Lung (tissue), 12 donors: ENCODE data around the gene SRCIN1. TPM values are rescaled to one million over a fixed set of nuclear protein-coding genes. Genes with fewer than 3 reads are reported as not detected.

Experiments
- ATAC-seq: fragments of 200-7000 bp; cut with Tn5 transposase; one replicate; pipeline ENCODE4 v1.9.1; 2020; ENCODE audit warnings: moderate number of reproducible peaks; ENCODE audit not compliant: insufficient read depth, low FRiP score
- DNase-seq, 3 donors: peaks; one replicate each; pipeline ENCODE4 v3.0.0-alpha.2; 2013 to 2017
- H3K27ac ChIP-seq, 2 donors: one replicate each; pipeline ENCODE4 v1.5.1; 2013; ENCODE audit warnings: mild to moderate bottlenecking in 2 of 2, moderate library complexity in 2 of 2, control low read depth in 1 of 2, inconsistent platforms in 1 of 2, low read depth in 1 of 2, low read length in 1 of 2
- H3K27me3 ChIP-seq, 3 donors: one replicate each; pipeline ENCODE4 v1.5.1; 2013; ENCODE audit warnings: low read length in 2 of 3; ENCODE audit not compliant: control insufficient read depth in 3 of 3, insufficient read depth in 3 of 3
- H3K36me3 ChIP-seq, 4 donors: one replicate each; pipeline ENCODE4 v1.5.1; 2013; ENCODE audit warnings: low read length in 4 of 4, mild to moderate bottlenecking in 1 of 4, moderate library complexity in 1 of 4; ENCODE audit not compliant: control insufficient read depth in 4 of 4, insufficient read depth in 4 of 4
- H3K4me1 ChIP-seq, 5 donors: one replicate each; pipeline ENCODE4 v1.5.1; 2013; ENCODE audit warnings: low read length in 5 of 5, mild to moderate bottlenecking in 2 of 5, moderate library complexity in 1 of 5; ENCODE audit not compliant: control insufficient read depth in 5 of 5, insufficient read depth in 5 of 5
- H3K4me3 ChIP-seq: one replicate; pipeline ENCODE4 v1.5.1; 2013; ENCODE audit warnings: mild to moderate bottlenecking, control low read depth, moderate library complexity
- H3K9ac ChIP-seq, 2 donors: one replicate each; pipeline ENCODE4 v1.5.1; 2013; ENCODE audit warnings: low read length in 2 of 2, control low read depth in 1 of 2; ENCODE audit not compliant: insufficient read depth in 1 of 2
- H3K9me3 ChIP-seq, 4 donors: one replicate each; pipeline ENCODE4 v1.5.1; 2013; ENCODE audit warnings: low read length in 3 of 4, mild to moderate bottlenecking in 1 of 4, moderate library complexity in 1 of 4; ENCODE audit not compliant: control insufficient read depth in 4 of 4, insufficient read depth in 3 of 4
- WGBS, 2 donors: extraction: QIAGEN DNeasy Blood & Tissue Kit; methylation state at CpG; one replicate each; pipeline ENCODE4 v1.1.7; 2013; 5-methylcytosine and 5-hydroxymethylcytosine counted together
- polyA plus RNA-seq, 2 donors: library from polyadenylated mRNA; stranded (reverse); fragments of 200-250 nt; gene quantifications; one replicate each; pipeline ENCODE4 v1.2.1, GENCODE V29; 2013
- total RNA-seq, 2 donors: library from RNA; depleted of rRNA in 1 of 2; stranded (reverse); fragments of >200 nt in 1 of 2; gene quantifications; one replicate each; pipeline ENCODE4 v1.2.1, GENCODE V29; 2014 to 2021
- TF ChIP-seq, protein P1 (sequence below): IDR thresholded peaks from 2 replicates; pipeline ENCODE4 v1.5.1; 2012; ENCODE audit warnings: mild to moderate bottlenecking; ENCODE audit errors: control extremely low read depth, extremely low read depth
- donor health status: control.
- donor health status: control.
- donor health status: Bipolar disorder and iron deficiency.
- donor health status: healthy.
- donor health status: DM: yes; HTN: yes; CAD: no.

The SRCIN1 gene
- total and polyA plus RNA-seq, 4 donors: 1.5 to 15.0 (median 2.5) TPM

- 11 to 23% methylated on average over 18 to 23 of the region's 23 CpGs for WGBS, 2 donors
- DNase-seq (no peak), ATAC-seq (no peak)
- H3K4me1 ChIP-seq: peaks cover 0 to 21% (median 7%) of the 10 kb centered on the region in 5 donors
- no peaks in the 10 kb centered on the region for H3K36me3 ChIP-seq
- H3K27me3 ChIP-seq: peaks cover 0 to 76% (median 70%) of the 10 kb centered on the region in 3 donors
- no peak overlapping the region for H3K27ac ChIP-seq
- no peak overlapping the region for H3K9ac ChIP-seq
- peaks cover 0 to 5% (median 0%) of the 10 kb centered on the region in 4 donors for H3K9me3 ChIP-seq
- H3K4me3 ChIP-seq: no peak overlapping the region
- TF ChIP-seq, protein P1, sequence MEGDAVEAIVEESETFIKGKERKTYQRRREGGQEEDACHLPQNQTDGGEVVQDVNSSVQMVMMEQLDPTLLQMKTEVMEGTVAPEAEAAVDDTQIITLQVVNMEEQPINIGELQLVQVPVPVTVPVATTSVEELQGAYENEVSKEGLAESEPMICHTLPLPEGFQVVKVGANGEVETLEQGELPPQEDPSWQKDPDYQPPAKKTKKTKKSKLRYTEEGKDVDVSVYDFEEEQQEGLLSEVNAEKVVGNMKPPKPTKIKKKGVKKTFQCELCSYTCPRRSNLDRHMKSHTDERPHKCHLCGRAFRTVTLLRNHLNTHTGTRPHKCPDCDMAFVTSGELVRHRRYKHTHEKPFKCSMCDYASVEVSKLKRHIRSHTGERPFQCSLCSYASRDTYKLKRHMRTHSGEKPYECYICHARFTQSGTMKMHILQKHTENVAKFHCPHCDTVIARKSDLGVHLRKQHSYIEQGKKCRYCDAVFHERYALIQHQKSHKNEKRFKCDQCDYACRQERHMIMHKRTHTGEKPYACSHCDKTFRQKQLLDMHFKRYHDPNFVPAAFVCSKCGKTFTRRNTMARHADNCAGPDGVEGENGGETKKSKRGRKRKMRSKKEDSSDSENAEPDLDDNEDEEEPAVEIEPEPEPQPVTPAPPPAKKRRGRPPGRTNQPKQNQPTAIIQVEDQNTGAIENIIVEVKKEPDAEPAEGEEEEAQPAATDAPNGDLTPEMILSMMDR: no peak
These were observed 43.6 kb downstream of the SRCIN1 start for GRCh38 chr17:38562215-38562569.

- no peak overlapping the region for H3K4me3 ChIP-seq
- peaks cover 0 to 71% (median 64%) of the 10 kb centered on the region in 3 donors for H3K27me3 ChIP-seq
- H3K9ac ChIP-seq: no peak overlapping the region
- no peaks in the 10 kb centered on the region for H3K36me3 ChIP-seq
- ATAC-seq (no peak), DNase-seq (no peak)
- H3K27ac ChIP-seq: no peak overlapping the region
- peaks cover 0 to 22% (median 9%) of the 10 kb centered on the region in 5 donors for H3K4me1 ChIP-seq
- TF ChIP-seq, protein P1: no peak
- WGBS, 2 donors: 15 to 26% methylated on average over 63 to 105 of the region's 105 CpGs
- H3K9me3 ChIP-seq: peaks cover 0 to 5% (median 0%) of the 10 kb centered on the region in 4 donors
These were observed 44.1 kb downstream of the SRCIN1 start for GRCh38 chr17:38561416-38562214.

- no peak overlapping the region for H3K4me3 ChIP-seq
- peaks cover 0 to 5% (median 0%) of the 10 kb centered on the region in 4 donors for H3K9me3 ChIP-seq
- peaks cover 0 to 62% (median 55%) of the 10 kb centered on the region in 3 donors for H3K27me3 ChIP-seq
- DNase-seq: peak in 2 of 3 donors; percentile 58 to 64
- H3K9ac ChIP-seq: no peak overlapping the region
- H3K36me3 ChIP-seq: no peaks in the 10 kb centered on the region
- peaks cover 0 to 22% (median 9%) of the 10 kb centered on the region in 5 donors for H3K4me1 ChIP-seq
- no peak overlapping the region for H3K27ac ChIP-seq
- ATAC-seq: no peak
- 18 to 31% methylated on average over 15 of the region's 15 CpGs for WGBS, 2 donors
- TF ChIP-seq, protein P1: no peak
These were observed 45.0 kb downstream of the SRCIN1 start for GRCh38 chr17:38560503-38561318.
